Measurements from ENCODE around the gene CYP2W1. TPM values are rescaled to one million over a fixed set of nuclear protein-coding genes. Genes with fewer than 3 reads are reported as not detected.
A peak's percentile ranks its signal among the peaks of the same experiment; 100 is the strongest.
"Not testable (repeated sequence)": the region's sequence is repeated elsewhere in the genome, so short reads cannot be mapped to it uniquely, and the experiment has no call there.

CYP2W1 gene
- total and polyA plus RNA-seq, 10 of the 15 experiments (the other 5 are each of a cell fraction or from before 2014, with no cell fraction given): not detected

- TF ChIP-seq HDAC2 (IDR thresholded peaks at IDR 0.05) (no peak), RELA (IDR thresholded peaks at IDR 0.05; ENCODE audit: borderline replicate concordance, partially characterized antibody) (no peak), SMC3 (IDR thresholded peaks at IDR 0.05; ENCODE audit: borderline replicate concordance, low read length) (no peak), PAX5 (IDR thresholded peaks at IDR 0.05; ENCODE audit: borderline replicate concordance, low read depth, low read length) (no peak), JUNB (IDR thresholded peaks at IDR 0.05) (0 out of 2 replicates have a peak, but pooled peaks have one; percentile 7), BCL11A (IDR thresholded peaks at IDR 0.05; ENCODE audit: low read depth, low read length) (no peak), JUND (IDR thresholded peaks at IDR 0.05; ENCODE audit: low read depth, low read length) (no peak), PKNOX1 (IDR thresholded peaks at IDR 0.05) (peak; percentile 92), MYB (IDR thresholded peaks at IDR 0.05; ENCODE audit: borderline replicate concordance, low read depth, low read length) (no peak), BACH1 (IDR thresholded peaks at IDR 0.05; ENCODE audit: borderline replicate concordance) (no peak), ZNF217 (IDR thresholded peaks at IDR 0.05) (no peak), NBN (IDR thresholded peaks at IDR 0.05) (no peak), TCF12 (IDR thresholded peaks at IDR 0.05; ENCODE audit: low read depth, low read length) (no peak), PAX8 (IDR thresholded peaks at IDR 0.05) (no peak), SREBF2 (IDR thresholded peaks at IDR 0.05; ENCODE audit: low read length) (no peak)
- TF ChIP-seq, protein P1, sequence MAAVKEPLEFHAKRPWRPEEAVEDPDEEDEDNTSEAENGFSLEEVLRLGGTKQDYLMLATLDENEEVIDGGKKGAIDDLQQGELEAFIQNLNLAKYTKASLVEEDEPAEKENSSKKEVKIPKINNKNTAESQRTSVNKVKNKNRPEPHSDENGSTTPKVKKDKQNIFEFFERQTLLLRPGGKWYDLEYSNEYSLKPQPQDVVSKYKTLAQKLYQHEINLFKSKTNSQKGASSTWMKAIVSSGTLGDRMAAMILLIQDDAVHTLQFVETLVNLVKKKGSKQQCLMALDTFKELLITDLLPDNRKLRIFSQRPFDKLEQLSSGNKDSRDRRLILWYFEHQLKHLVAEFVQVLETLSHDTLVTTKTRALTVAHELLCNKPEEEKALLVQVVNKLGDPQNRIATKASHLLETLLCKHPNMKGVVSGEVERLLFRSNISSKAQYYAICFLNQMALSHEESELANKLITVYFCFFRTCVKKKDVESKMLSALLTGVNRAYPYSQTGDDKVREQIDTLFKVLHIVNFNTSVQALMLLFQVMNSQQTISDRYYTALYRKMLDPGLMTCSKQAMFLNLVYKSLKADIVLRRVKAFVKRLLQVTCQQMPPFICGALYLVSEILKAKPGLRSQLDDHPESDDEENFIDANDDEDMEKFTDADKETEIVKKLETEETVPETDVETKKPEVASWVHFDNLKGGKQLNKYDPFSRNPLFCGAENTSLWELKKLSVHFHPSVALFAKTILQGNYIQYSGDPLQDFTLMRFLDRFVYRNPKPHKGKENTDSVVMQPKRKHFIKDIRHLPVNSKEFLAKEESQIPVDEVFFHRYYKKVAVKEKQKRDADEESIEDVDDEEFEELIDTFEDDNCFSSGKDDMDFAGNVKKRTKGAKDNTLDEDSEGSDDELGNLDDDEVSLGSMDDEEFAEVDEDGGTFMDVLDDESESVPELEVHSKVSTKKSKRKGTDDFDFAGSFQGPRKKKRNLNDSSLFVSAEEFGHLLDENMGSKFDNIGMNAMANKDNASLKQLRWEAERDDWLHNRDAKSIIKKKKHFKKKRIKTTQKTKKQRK (IDR thresholded peaks at IDR 0.05; ENCODE audit: low read depth, low read length): no peak
Measured at GRCh38 chr7:940599-941408, 42.2 kb upstream of the CYP2W1 start (continued).

DNA sequence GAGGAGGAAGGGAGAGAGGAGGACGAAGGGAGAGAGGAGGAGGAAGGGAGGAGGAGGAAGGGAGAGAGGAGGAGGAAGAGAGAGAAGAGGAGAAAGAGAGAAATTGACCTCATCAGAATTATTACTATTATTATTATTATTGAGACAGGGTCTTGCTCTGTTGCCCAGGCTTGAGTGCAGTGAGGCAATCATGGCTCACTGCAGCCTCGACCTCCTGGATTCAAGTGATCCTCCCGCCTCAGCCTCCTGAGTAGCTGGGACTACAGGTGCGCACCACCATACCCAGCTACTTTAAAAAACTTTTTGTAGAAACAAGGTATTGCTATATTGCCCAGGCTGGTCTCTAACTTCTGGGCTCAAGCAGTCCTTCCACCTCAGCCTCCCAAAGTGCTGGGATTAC, 39.2 kb upstream of the CYP2W1 start:
- H3K9ac ChIP-seq (ENCODE audit: control insufficient read depth, insufficient read depth, low read length); CTCF ChIA-PET; H3K4me1 ChIP-seq (ENCODE audit: control insufficient read depth, insufficient read depth, low read length); H3K4me3 ChIP-seq; intact Hi-C loops (cut with micrococcal nuclease; ENCODE audit: unreplicated experiment); FAIRE-seq; ATAC-seq; H3K27ac ChIP-seq (ENCODE audit: control insufficient read depth, insufficient read depth); H3K36me3 ChIP-seq (ENCODE audit: control insufficient read depth in 2 of 2, insufficient read depth in 2 of 2, low read length in 1 of 2); H4K20me1 ChIP-seq (ENCODE audit: control insufficient read depth, insufficient read depth); H2AFZ ChIP-seq (ENCODE audit: control insufficient read depth, low read depth, low read length); H3K27me3 ChIP-seq (replicated peaks in 1 of 2; ENCODE audit: control insufficient read depth in 2 of 2, insufficient read depth in 2 of 2, low read length in 1 of 2); in situ Hi-C loops (cut with MboI); DNase-seq (ENCODE audit: low read depth, low spot score); H3K4me2 ChIP-seq (ENCODE audit: control insufficient read depth, insufficient read depth); SMC1A ChIA-PET (ENCODE audit: uncharacterized antibody, unreplicated experiment); BruUV-seq (replicated peaks); RAD21 ChIA-PET (ENCODE audit: unreplicated experiment); H3K79me2 ChIP-seq (ENCODE audit: control insufficient read depth, insufficient read depth, low read length); POLR2A ChIA-PET: not testable (repeated sequence)
- WGBS (ENCODE audit: insufficient coverage, insufficient replicate concordance, low lambda C conversion rate, missing lambda C conversion rate): 76% methylated on average over 4 of the region's 4 CpGs
- H3K9me3 ChIP-seq (replicated peaks; ENCODE audit: control insufficient read depth, insufficient read depth, low read length): peaks cover 15% of the 10 kb centered on the region
